Thymus (tissue), 11 donors: Measurements from ENCODE around the gene AFF3. TPM values are rescaled to one million over a fixed set of nuclear protein-coding genes. Genes with fewer than 3 reads are reported as not detected.

Experiments used
- DNase-seq, 9 donors: peaks; one replicate each; pipeline ENCODE4 v3.0.0-alpha.2; 2013; ENCODE audit warnings: low spot score in 9 of 9, low read depth in 6 of 9, missing footprints in 1 of 9
- H3K27ac ChIP-seq, 2 donors: one replicate each; pipeline ENCODE4 v1.5.1; 2013; ENCODE audit warnings: control low read depth in 1 of 2, low read depth in 1 of 2, low read length in 1 of 2, mild to moderate bottlenecking in 1 of 2, moderate library complexity in 1 of 2
- H3K27me3 ChIP-seq, 2 donors: one replicate each; pipeline ENCODE4 v1.5.1; 2013; ENCODE audit warnings: low read length in 1 of 2; ENCODE audit not compliant: control insufficient read depth in 2 of 2, insufficient read depth in 1 of 2
- H3K36me3 ChIP-seq, 2 donors: one replicate each; pipeline ENCODE4 v1.5.1; 2013; ENCODE audit warnings: low read length in 1 of 2, mild to moderate bottlenecking in 1 of 2, moderate library complexity in 1 of 2; ENCODE audit not compliant: control insufficient read depth in 2 of 2, insufficient read depth in 2 of 2
- H3K4me1 ChIP-seq, 2 donors: one replicate each; pipeline ENCODE4 v1.5.1; 2013; ENCODE audit warnings: low read length in 2 of 2; ENCODE audit not compliant: control insufficient read depth in 2 of 2, insufficient read depth in 2 of 2
- H3K4me3 ChIP-seq, 2 donors: one replicate each; pipeline ENCODE4 v1.5.1; 2013; ENCODE audit warnings: low read length in 2 of 2, control low read depth in 1 of 2, mild to moderate bottlenecking in 1 of 2
- H3K9me3 ChIP-seq, 2 donors: one replicate each; pipeline ENCODE4 v1.5.1; 2013; ENCODE audit warnings: low read length in 1 of 2, mild to moderate bottlenecking in 1 of 2; ENCODE audit not compliant: control insufficient read depth in 2 of 2, insufficient read depth in 1 of 2
- WGBS: extraction: QIAGEN DNeasy Blood & Tissue Kit; methylation state at CpG from one replicate; pipeline ENCODE4 v1.1.7; 2013; 5-methylcytosine and 5-hydroxymethylcytosine counted together
- polyA plus RNA-seq: library from polyadenylated mRNA; stranded (reverse); fragments of 200-250 nt; gene quantifications from one replicate; pipeline ENCODE4 v1.2.3, GENCODE V29; 2013
- total RNA-seq: library from RNA; stranded (reverse); fragments of 120-200 nt; gene quantifications from one replicate; pipeline ENCODE4 v1.2.4, GENCODE V29; 2013
- donor health status: healthy.

AFF3 gene
- total and polyA plus RNA-seq, 2 donors, result 5.3 to 9.7 TPM

GRCh38 chr2:99689145-99689742 lies 453.1 kb downstream of the AFF3 start:
- Histone ChIP-seq H3K27me3 (no peaks in the 10 kb centered on the region), H3K4me1 (no peaks in the 10 kb centered on the region), H3K27ac (no peak overlapping the region), H3K4me3 (no peak overlapping the region), H3K9me3 (no peaks in the 10 kb centered on the region), H3K36me3 (peaks cover 0 to 4% of the 10 kb centered on the region in 2 donors)
- WGBS, result 98% methylated on average over 3 of the region's 3 CpGs
- DNase-seq, result no peak

- Histone ChIP-seq H3K27ac (no peak overlapping the region), H3K4me1 (no peaks in the 10 kb centered on the region), H3K27me3 (no peaks in the 10 kb centered on the region), H3K36me3 (peaks cover 0 to 4% of the 10 kb centered on the region in 2 donors), H3K9me3 (no peaks in the 10 kb centered on the region), H3K4me3 (no peak overlapping the region)
- 93% methylated on average over 6 of the region's 6 CpGs for WGBS
- DNase-seq, result no peak
These were observed 453.7 kb downstream of the AFF3 start for GRCh38 chr2:99688699-99689098.

DNA sequence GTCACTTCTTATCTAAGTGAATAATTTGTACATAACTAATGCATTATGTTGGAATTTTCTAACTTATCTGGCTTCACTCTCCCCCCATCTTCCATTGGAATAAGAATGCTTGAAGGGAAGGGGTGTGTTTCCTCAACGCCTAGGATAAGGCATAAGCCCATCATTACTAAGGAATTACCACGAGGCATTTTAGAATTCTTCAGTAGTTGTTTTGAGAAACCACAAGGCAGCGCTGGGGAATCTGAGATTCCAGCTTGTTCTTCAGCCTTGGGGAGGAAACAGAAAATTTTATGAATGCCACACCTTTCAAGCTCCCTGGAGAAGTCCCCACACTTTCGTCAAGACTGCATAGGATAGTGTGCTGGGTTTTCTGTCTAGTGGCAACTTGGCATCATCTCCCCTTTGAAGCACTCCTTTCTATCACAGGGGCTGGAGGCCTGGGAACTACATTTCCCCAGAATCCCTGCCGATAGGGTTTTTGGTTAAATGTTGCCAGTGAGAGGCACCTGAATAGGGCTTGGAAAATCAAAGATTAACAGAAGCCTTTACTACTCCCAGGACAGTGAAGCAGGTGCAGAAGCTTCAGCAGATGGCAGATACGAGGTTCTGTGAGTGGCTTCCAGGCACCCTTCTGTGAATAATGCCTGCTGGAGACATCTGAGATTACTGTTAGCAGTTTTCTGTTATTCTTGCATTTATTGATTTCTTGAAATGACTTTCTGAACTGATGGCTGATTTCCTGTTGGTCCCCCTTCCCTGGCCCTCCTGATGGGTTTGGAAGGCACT lies 459.9 kb downstream of the AFF3 start:
- Histone ChIP-seq H3K36me3 (peaks cover 3 to 4% of the 10 kb centered on the region in 2 donors), H3K4me1 (no peaks in the 10 kb centered on the region), H3K27ac (no peak overlapping the region), H3K27me3 (no peaks in the 10 kb centered on the region), H3K9me3 (no peaks in the 10 kb centered on the region), H3K4me3 (no peak overlapping the region)
- no peak for DNase-seq
- 96% methylated on average over 6 of the region's 6 CpGs for WGBS

- no peak for DNase-seq
- H3K36me3 ChIP-seq, result peaks cover under 1 to 3% of the 10 kb centered on the region in 2 donors
- H3K27me3 ChIP-seq, result no peaks in the 10 kb centered on the region
- no peak overlapping the region for H3K27ac ChIP-seq
- H3K9me3 ChIP-seq, result no peaks in the 10 kb centered on the region
- no peak overlapping the region for H3K4me3 ChIP-seq
- H3K4me1 ChIP-seq, result no peaks in the 10 kb centered on the region
- WGBS, result 98% methylated on average over 1 of the region's 1 CpG
These were observed 461.4 kb downstream of the AFF3 start for GRCh38 chr2:99680946-99681345.

DNA sequence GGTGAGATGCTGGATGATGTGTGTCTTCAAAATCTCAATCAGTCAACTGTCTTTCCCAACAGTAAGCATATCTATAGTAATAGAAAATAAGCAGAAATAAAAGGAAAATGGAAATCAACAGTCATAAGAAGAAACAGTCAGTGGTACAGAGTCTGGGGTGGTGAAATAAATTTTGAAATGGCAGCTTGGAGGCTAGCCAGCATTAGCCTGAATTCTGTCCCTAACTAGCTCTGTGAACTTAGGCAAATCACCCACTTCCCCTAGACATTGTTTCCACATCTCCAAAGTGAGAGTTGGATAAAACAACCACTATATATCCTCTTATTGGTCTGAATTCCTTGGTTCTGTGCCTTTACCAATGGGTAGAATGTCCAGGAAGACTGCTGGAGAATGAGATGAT lies 462.9 kb downstream of the AFF3 start:
- DNase-seq, result no peak
- H3K4me1 ChIP-seq, result no peaks in the 10 kb centered on the region
- H3K27ac ChIP-seq, result no peak overlapping the region
- no peaks in the 10 kb centered on the region for H3K9me3 ChIP-seq
- peaks cover 0 to 3% of the 10 kb centered on the region in 2 donors for H3K36me3 ChIP-seq
- no peak overlapping the region for H3K4me3 ChIP-seq
- H3K27me3 ChIP-seq, result no peaks in the 10 kb centered on the region

- H3K36me3 ChIP-seq, result peaks cover 0 to 3% of the 10 kb centered on the region in 2 donors
- H3K27ac ChIP-seq, result no peak overlapping the region
- 97% methylated on average over 4 of the region's 4 CpGs for WGBS
These were observed 463.8 kb downstream of the AFF3 start for GRCh38 chr2:99678625-99679024.

DNA sequence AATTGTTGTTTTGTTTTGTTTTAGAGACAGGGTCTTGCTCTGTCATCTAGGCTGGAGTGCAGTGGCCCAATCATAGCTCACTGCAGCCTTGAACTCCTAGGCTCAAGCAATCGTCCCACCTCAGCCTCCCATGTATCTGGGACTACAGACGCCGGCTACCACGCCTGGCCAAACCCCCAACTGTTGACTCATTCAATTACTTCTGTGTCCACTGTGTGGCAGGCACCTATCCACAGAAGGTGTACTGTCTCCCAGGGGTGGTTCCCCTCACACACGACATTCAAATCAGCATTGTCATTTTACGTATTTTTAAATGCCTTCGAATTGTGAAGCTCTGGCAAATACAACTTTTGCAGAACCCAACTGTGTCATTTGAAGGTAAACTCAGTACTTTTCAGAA lies 464.6 kb downstream of the AFF3 start:
- WGBS, result 99% methylated on average over 7 of the region's 7 CpGs
- Histone ChIP-seq H3K4me3 (no peak overlapping the region), H3K36me3 (peaks cover 0 to 3% of the 10 kb centered on the region in 2 donors), H3K9me3 (no peaks in the 10 kb centered on the region), H3K27me3 (no peaks in the 10 kb centered on the region), H3K4me1 (no peaks in the 10 kb centered on the region), H3K27ac (no peak overlapping the region)
- no peak for DNase-seq

More at GRCh38 chr2:99678625-99679024, 463.8 kb downstream of the AFF3 start:
- Histone ChIP-seq H3K4me3 (no peak overlapping the region), H3K27me3 (no peaks in the 10 kb centered on the region), H3K4me1 (no peaks in the 10 kb centered on the region), H3K9me3 (no peaks in the 10 kb centered on the region)
- DNase-seq, result no peak

- Histone ChIP-seq H3K4me1 (no peaks in the 10 kb centered on the region), H3K4me3 (no peak overlapping the region), H3K27ac (no peak overlapping the region), H3K9me3 (no peaks in the 10 kb centered on the region), H3K36me3 (no peaks in the 10 kb centered on the region), H3K27me3 (no peaks in the 10 kb centered on the region)
- 98% methylated on average over 12 of the region's 12 CpGs for WGBS
- DNase-seq, result no peak
These were observed 467.2 kb downstream of the AFF3 start for GRCh38 chr2:99675130-99675661.

DNA sequence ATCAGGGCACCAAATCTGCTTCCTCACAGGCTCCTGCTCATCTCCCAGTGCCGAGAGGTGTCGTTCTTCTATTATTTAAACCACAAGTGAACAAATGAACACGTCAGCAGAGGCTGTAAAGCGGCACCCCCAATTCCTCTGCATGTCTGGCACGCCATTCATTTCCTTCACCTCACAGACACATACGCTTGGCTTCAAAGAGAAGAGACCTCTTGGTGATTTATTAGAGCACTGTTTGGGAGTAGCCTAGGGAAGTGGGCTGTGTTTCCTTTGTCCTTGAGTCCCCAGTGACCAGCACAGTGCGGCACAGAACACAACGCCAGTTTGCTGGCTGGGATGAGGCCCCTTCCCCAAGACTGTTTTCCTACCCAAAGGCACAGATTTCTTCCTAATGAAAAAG lies 468.3 kb downstream of the AFF3 start:
- Histone ChIP-seq H3K4me3 (no peak overlapping the region), H3K27ac (no peak overlapping the region), H3K4me1 (no peaks in the 10 kb centered on the region), H3K9me3 (no peaks in the 10 kb centered on the region), H3K27me3 (no peaks in the 10 kb centered on the region), H3K36me3 (no peaks in the 10 kb centered on the region)
- no peak for DNase-seq
- WGBS, result 98% methylated on average over 8 of the region's 8 CpGs
